ENCODE data around the gene HHATL.

DNA sequence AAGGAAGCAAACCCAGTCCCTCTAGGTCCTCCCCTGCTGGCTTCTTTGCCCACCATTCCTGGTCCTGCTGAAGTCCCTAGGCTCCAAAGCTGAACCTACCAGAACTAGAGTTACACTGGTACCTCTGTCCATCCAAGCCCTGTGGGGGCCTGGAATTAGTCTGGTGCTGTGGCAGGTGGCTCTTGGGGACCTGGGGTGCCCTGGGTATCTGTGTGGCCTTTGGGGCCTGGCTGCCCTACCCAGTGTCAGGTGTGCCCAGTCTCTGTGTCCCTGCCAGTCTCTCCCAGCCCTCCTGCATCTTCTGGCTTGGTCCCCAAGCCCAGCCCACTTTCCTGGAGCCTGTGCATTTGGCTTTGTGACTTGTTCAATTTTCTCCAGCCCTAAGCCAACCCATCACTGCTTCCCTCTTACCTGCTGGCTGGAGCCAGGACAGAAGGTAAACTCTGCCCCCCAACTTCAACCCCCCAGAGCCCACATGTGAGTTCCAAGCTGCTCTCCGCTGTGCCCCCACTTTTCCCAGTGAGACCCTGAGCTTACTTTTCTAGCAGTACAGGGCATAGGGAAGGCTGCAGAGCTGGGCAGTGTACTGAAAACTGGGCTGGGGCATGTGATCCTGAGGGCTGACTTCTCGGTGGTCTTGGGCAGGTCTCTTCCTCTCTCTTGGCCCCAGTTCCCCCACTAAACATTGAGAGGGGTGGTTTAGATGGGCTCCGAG, 28.3 kb upstream of the HHATL start:
- TF ChIP-seq, protein P1, sequence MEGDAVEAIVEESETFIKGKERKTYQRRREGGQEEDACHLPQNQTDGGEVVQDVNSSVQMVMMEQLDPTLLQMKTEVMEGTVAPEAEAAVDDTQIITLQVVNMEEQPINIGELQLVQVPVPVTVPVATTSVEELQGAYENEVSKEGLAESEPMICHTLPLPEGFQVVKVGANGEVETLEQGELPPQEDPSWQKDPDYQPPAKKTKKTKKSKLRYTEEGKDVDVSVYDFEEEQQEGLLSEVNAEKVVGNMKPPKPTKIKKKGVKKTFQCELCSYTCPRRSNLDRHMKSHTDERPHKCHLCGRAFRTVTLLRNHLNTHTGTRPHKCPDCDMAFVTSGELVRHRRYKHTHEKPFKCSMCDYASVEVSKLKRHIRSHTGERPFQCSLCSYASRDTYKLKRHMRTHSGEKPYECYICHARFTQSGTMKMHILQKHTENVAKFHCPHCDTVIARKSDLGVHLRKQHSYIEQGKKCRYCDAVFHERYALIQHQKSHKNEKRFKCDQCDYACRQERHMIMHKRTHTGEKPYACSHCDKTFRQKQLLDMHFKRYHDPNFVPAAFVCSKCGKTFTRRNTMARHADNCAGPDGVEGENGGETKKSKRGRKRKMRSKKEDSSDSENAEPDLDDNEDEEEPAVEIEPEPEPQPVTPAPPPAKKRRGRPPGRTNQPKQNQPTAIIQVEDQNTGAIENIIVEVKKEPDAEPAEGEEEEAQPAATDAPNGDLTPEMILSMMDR (IDR thresholded peaks at IDR 0.05), result no peak
- no peak for TF ChIP-seq POLR2A (IDR thresholded peaks at IDR 0.05)

Data from uterus (tissue), 2 donors.